K562 (cell line): ENCODE measurements around the gene ZSWIM7. TPM values are rescaled to one million over a fixed set of nuclear protein-coding genes. Genes with fewer than 3 reads are reported as not detected.
A peak's percentile ranks its signal among the peaks of the same experiment; 100 is the strongest.

ENCODE experiments used
- BACH1 ChIP-seq: fragments of 200-800 bp; sonication (Bioruptor generic); IDR thresholded peaks from 2 replicates; pipeline ENCODE4 v1.6.1; 2016; ENCODE audit warnings: missing genetic modification characterization, missing compliant biosample characterization
- CBFA2T2 ChIP-seq: fragments of 450-650 bp; conservative IDR thresholded peaks from 2 replicates; pipeline ENCODE4 v1.6.1; 2017; ENCODE audit warnings: mild to moderate bottlenecking
- DPF2 ChIP-seq: fragments of 450-650 bp; IDR thresholded peaks from 2 replicates; pipeline ENCODE4 v1.6.1; 2016
- EGR1 ChIP-seq: fragments of 450-650 bp; conservative IDR thresholded peaks from 2 replicates; pipeline ENCODE4 v1.6.1; 2017; ENCODE audit warnings: mild to moderate bottlenecking
- ERF ChIP-seq: fragments of 450-650 bp; formaldehyde crosslinking; IDR thresholded peaks from 2 replicates; pipeline ENCODE4 v1.4.0; 2020; ENCODE audit warnings: mild to moderate bottlenecking, mixed read lengths
- FOSL1 ChIP-seq: fragments of 200-800 bp; sonication (Bioruptor generic); conservative IDR thresholded peaks from 2 replicates; pipeline ENCODE4 v1.6.1; 2016; ENCODE audit warnings: missing genetic modification characterization, missing compliant biosample characterization
- GATAD2A ChIP-seq: fragments of 450-650 bp; IDR thresholded peaks from 2 replicates; pipeline ENCODE4 v1.6.1; 2017
- LARP7 ChIP-seq: fragments of 450-650 bp; IDR thresholded peaks from 2 replicates; pipeline ENCODE4 v1.6.1; 2016
- MAFF ChIP-seq: IDR thresholded peaks from 2 replicates; pipeline ENCODE4 v1.6.1; 2012; ENCODE audit warnings: low read length, improper control_type of control experiment
- MTA3 ChIP-seq: fragments of 450-650 bp; formaldehyde crosslinking; IDR thresholded peaks from 2 replicates; pipeline ENCODE4 v1.6.1; 2017; ENCODE audit warnings: mild to moderate bottlenecking, borderline replicate concordance
- NCOA1 ChIP-seq: fragments of 450-650 bp; IDR thresholded peaks from 2 replicates; pipeline ENCODE4 v1.6.1; 2016; ENCODE audit warnings: low read depth
- RCOR1 ChIP-seq, 2 experiments: IDR thresholded peaks; 2 replicates each; pipeline ENCODE4 v1.6.1; 2012; ENCODE audit warnings: low read depth in 2 of 2, low read length in 2 of 2, borderline replicate concordance in 1 of 2, improper control_type of control experiment in 1 of 2
- RNF2 ChIP-seq: sonication (generic); IDR thresholded peaks from 2 replicates; pipeline ENCODE4 v1.6.1; 2016
- SMARCE1 ChIP-seq: fragments of 450-650 bp; IDR thresholded peaks from 2 replicates; pipeline ENCODE4 v1.7.1; 2016; ENCODE audit warnings: mild to moderate bottlenecking
- SPI1 ChIP-seq: IDR thresholded peaks from 2 replicates; pipeline ENCODE4 v1.6.1; 2011; ENCODE audit warnings: low read depth, low read length, control low read depth, borderline replicate concordance
- TRIM25 ChIP-seq: fragments of 450-650 bp; IDR thresholded peaks from 2 replicates; pipeline ENCODE4 v1.7.0; 2016; ENCODE audit warnings: borderline replicate concordance
- ZEB2 ChIP-seq: fragments of 450-650 bp; IDR thresholded peaks from 2 replicates; pipeline ENCODE4 v1.6.1; 2016
- ZNF174 ChIP-seq: fragments of 250-450 bp; sonication (Bioruptor Pico); IDR thresholded peaks from 2 replicates; pipeline ENCODE4 v1.4.0; 2020; ENCODE audit warnings: mild to moderate bottlenecking
- ZNF561 ChIP-seq: fragments of 450-650 bp; formaldehyde crosslinking; conservative IDR thresholded peaks from 2 replicates; pipeline ENCODE4 v1.4.0; 2020; ENCODE audit warnings: mild to moderate bottlenecking, moderate library complexity
- ZNF592 ChIP-seq: fragments of 450-650 bp; IDR thresholded peaks from 2 replicates; pipeline ENCODE4 v1.6.1; 2017; ENCODE audit warnings: antibody characterized with exemption, mild to moderate bottlenecking
- ZNF639 ChIP-seq, 2 experiments: fragments of 200-800 bp in 1 of 2; sonication (Bioruptor generic) in 1 of 2; sonication (generic) in 1 of 2; formaldehyde crosslinking in 1 of 2; IDR thresholded peaks in 1 of 2; conservative IDR thresholded peaks in 1 of 2; 2 replicates each; pipeline versions ENCODE4 v1.5.0 to v1.6.1; 2016 to 2020; ENCODE audit warnings: missing compliant biosample characterization in 1 of 2, missing genetic modification characterization in 1 of 2, missing genetic modification reagents in 1 of 2
- polyA plus RNA-seq, 8 experiments: library from polyadenylated mRNA; depleted of rRNA in 4 of 8; stranded (reverse) in 5 of 8; unstranded in 3 of 8; fragments of >200 nt; fragmentation: Nextera tagmentation in 2 of 8; fragmentation: Illumina TruSeq in 1 of 8; extraction: Ambion mirVana in 2 of 8; extraction: Trizol in 1 of 8; gene quantifications; 2 replicates each; pipeline versions ENCODE4 v1.2.1 to v1.2.3, GENCODE V29; 2011 to 2014; ENCODE audit warnings: inconsistent platforms in 1 of 8, missing spikeins in 1 of 8
- total RNA-seq, 7 experiments: library from RNA; depleted of rRNA in 6 of 7; stranded (reverse); fragments of >200 nt in 6 of 7; fragmentation: Illumina TruSeq in 2 of 7; extraction: Trizol in 2 of 7; gene quantifications; 2 replicates each; pipeline versions ENCODE4 v1.2.1 to v1.2.3, GENCODE V29; 2011 to 2021; ENCODE audit warnings: low replicate concordance in 1 of 7
- TF ChIP-seq, protein P1 (sequence below): fragments of 250-450 bp; sonication (Bioruptor Pico); IDR thresholded peaks from 2 replicates; pipeline ENCODE4 v1.8.0; 2022; ENCODE audit warnings: inconsistent platforms, mild to moderate bottlenecking, moderate library complexity, borderline replicate concordance

Gene ZSWIM7
- total and polyA plus RNA-seq, 9 of the 15 experiments (the other 6 are each of a cell fraction or from before 2014, with no cell fraction given), result 5.9 to 18.7 (median 9.5) TPM

DNA sequence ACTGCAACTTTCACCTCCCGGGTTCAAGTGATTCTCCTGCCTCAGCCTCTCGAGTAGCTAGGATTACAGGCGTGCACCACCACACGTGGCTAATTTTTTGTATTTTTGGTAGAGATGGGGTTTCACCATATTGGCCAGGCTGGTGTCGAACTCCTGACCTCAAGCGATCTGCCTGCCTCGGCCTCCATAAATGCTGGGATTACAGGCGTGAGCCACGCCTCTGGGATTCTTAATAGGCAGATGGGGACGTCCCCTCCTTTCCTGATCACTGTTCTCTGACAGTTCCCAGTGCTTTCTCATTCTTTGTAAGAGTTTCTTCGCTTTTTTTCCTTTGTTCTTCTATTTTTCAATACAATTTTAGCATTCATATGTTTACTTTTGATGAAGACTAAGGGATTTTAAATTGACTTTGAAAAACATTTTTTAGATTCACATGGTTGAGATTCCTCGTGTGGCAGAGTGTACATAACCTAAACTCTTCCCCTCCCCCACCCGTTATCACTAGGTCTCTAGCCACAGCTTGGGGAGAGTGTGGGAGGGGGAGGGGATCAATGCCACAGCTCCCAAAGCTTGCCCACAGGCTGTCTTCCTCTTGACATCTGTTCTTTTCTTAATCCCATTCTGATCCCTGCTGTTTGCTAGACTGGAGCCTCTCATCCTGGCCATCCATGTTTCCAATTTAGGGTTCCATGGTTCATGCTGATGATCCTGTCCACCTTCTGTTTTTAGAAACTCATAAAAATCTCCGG is 43.5 kb downstream of the ZSWIM7 start (continued):
- TF ChIP-seq, protein P1, sequence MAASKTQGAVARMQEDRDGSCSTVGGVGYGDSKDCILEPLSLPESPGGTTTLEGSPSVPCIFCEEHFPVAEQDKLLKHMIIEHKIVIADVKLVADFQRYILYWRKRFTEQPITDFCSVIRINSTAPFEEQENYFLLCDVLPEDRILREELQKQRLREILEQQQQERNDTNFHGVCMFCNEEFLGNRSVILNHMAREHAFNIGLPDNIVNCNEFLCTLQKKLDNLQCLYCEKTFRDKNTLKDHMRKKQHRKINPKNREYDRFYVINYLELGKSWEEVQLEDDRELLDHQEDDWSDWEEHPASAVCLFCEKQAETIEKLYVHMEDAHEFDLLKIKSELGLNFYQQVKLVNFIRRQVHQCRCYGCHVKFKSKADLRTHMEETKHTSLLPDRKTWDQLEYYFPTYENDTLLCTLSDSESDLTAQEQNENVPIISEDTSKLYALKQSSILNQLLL (CRISPR knock-in tag), result no peak
- TF ChIP-seq ZEB2 (0 out of 2 replicates have a peak, but pooled peaks have one; percentile 27), MTA3 (0 out of 2 replicates have a peak, but pooled peaks have one; percentile 54), FOSL1 (tag) (no peak; the same call in 1 of the 2 replicates), SPI1 (no peak), ZNF592 (peak; percentile 65), EGR1 (peak; percentile 31), CBFA2T2 (peak; percentile 61), GATAD2A (no peak; the same call in 1 of the 2 replicates), SMARCE1 (0 out of 2 replicates have a peak, but pooled peaks have one; percentile 62), DPF2 (peak; percentile 71), TRIM25 (no peak), RNF2 (peak; percentile 75; the same call in 1 of the 2 replicates), MAFF (no peak), NCOA1 (no peak), ERF (CRISPR knock-in tag) (no peak), ZNF561 (CRISPR knock-in tag) (no peak), RCOR1 (IDR thresholded peaks at IDR 0.05; ENCODE audit: borderline replicate concordance in 1 of 2, low read depth in 2 of 2, low read length in 2 of 2) (peak in 1 of 2 experiments; percentile 74; a peak in 1 of 4 replicates), ZNF174 (CRISPR knock-in tag) (no peak), LARP7 (no peak), BACH1 (no peak), ZNF639 (CRISPR knock-in tag; conservative IDR thresholded peaks at IDR 0.05 in 1 of 2, IDR thresholded peaks at IDR 0.05 in 1 of 2) (no peak)
